ENCODE results near the gene SKIC8.

DNA sequence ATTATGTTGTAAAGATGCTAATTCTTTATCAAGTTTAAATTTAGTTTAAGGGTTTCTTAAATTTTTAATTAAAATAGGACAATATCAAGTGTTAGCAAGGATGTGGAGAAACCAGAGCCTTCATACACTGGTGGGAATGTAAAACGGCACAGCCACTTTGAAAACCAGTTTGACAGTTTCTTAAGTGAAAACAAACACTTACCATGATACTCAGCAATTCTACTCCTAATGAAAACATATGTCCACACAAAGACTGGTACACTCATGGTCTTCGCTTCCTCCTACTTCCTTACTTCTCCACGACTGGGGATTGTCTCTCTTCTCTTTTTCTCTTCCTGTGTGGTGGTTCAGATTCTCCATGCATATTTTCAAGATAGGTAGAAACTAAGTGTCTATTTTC, 9.2 kb downstream of the SKIC8 start:
- TF ChIP-seq, protein P1, sequence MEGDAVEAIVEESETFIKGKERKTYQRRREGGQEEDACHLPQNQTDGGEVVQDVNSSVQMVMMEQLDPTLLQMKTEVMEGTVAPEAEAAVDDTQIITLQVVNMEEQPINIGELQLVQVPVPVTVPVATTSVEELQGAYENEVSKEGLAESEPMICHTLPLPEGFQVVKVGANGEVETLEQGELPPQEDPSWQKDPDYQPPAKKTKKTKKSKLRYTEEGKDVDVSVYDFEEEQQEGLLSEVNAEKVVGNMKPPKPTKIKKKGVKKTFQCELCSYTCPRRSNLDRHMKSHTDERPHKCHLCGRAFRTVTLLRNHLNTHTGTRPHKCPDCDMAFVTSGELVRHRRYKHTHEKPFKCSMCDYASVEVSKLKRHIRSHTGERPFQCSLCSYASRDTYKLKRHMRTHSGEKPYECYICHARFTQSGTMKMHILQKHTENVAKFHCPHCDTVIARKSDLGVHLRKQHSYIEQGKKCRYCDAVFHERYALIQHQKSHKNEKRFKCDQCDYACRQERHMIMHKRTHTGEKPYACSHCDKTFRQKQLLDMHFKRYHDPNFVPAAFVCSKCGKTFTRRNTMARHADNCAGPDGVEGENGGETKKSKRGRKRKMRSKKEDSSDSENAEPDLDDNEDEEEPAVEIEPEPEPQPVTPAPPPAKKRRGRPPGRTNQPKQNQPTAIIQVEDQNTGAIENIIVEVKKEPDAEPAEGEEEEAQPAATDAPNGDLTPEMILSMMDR (conservative IDR thresholded peaks at IDR 0.05; ENCODE audit: low read length) = no peak
- TF ChIP-seq EZH2phosphoT487 (IDR thresholded peaks at IDR 0.05; ENCODE audit: borderline replicate concordance, low read depth, low read length) = no peak

Measured in OCI-LY7 (cell line).